ENCODE measurements around the gene FSHR. TPM values are rescaled to one million over a fixed set of nuclear protein-coding genes. Genes with fewer than 3 reads are reported as not detected.

FSHR gene
- not detected in 2 replicates for total RNA-seq

GRCh38 chr2:49154140-49154539 lies at the start of gene FSHR:
Gene FSHR, minus strand, starts transcription at chr2:49154515. Its CDS starts 98 bp downstream, at chr2:49154417.

Measured in airway epithelial cell (primary cell).